Measurements from ENCODE around the gene SYT2. TPM values are rescaled to one million over a fixed set of nuclear protein-coding genes. Genes with fewer than 3 reads are reported as not detected.
A peak's percentile ranks its signal among the peaks of the same experiment; 100 is the strongest.

The SYT2 gene
- total and polyA plus RNA-seq, 2 experiments from 2014 or later = 0.03 to 0.68 TPM

DNA sequence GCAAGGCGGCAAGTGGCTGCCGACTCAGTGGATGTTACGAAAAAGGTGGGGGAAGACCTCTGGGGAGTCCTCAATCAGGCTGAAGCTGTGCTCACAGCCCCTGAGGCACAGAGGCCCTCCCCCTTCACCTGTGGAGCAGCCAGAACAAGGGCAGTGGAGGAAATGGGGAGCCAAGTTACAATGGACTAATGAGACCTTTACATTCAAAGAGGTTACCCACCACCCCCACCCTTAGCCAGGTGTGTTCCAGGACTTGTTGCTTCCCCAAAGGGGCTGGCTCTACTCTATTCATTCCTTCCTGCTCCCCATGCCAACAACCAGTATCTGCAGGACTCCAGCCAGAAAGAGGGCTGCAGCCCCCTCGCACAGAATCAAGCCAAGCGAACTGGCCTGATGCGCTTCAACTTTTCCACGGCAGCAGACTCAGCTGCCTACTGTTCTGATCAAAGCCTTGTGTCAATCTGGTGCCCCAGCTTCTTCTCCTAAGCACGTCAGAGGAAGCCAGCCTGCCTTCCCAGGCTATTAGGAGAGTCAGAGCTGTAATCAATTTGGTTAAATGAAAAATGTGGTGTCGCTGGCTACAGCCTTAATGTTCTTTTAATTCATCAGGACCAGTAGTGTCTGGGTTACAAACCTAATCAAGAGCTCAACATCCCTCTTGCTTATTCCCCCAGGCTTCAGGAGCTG lies 1.8 kb upstream of the SYT2 start:
- Histone ChIP-seq H3K4me3 (no peak overlapping the region), H3K27me3 (peaks cover 64% of the 10 kb centered on the region), H3K9me3 (ENCODE audit: low read depth) (no peaks in the 10 kb centered on the region), H3K4me1 (ENCODE audit: low read depth) (peaks cover 6% of the 10 kb centered on the region), H3K27ac (no peak overlapping the region), H3K36me3 (no peaks in the 10 kb centered on the region)
- no peak for DNase-seq (ENCODE audit: low read depth in 1 of 2, low spot score in 1 of 2)
- TF ChIP-seq, protein P1, sequence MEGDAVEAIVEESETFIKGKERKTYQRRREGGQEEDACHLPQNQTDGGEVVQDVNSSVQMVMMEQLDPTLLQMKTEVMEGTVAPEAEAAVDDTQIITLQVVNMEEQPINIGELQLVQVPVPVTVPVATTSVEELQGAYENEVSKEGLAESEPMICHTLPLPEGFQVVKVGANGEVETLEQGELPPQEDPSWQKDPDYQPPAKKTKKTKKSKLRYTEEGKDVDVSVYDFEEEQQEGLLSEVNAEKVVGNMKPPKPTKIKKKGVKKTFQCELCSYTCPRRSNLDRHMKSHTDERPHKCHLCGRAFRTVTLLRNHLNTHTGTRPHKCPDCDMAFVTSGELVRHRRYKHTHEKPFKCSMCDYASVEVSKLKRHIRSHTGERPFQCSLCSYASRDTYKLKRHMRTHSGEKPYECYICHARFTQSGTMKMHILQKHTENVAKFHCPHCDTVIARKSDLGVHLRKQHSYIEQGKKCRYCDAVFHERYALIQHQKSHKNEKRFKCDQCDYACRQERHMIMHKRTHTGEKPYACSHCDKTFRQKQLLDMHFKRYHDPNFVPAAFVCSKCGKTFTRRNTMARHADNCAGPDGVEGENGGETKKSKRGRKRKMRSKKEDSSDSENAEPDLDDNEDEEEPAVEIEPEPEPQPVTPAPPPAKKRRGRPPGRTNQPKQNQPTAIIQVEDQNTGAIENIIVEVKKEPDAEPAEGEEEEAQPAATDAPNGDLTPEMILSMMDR (IDR thresholded peaks at IDR 0.05; ENCODE audit: low read depth, low read length) = no peak

DNA sequence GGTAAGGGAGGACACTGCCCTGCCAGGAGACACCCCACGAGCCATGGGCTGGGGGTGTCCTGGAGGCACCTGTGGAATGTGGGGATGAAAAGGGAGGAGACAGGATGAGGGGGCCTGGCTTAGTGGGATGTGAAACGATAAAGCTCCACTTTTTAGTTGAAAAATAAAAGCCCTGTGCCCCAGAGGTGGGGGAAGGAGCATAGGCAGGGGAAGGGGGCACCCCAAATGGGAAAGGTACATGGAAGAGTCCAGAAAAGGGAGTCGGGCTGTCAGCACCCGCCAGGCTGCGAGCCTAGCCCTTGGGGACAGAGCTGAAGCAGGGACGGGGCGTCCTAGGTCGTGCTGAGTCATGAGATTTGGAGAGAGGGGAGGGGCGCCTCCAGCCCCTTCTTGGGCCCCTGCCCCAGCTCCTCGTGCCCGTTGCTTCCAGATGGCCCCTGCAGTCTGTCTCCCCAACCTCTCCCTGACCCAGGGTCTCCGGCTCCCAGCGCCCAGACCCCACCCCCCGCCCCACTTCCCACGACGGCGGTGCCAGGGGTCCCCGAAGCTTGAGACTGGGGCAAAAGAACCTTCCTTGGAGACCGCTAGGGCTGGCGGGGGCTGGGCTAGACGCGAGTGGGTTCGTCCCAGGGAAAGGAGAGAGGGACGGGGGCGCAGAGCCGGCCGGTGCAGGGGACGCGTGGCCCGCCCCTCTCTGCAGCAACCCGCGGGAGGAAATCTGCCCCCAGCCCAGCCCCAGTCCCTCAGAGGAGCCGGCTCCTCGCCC lies 795 bp downstream of the SYT2 start:
- H3K9me3 ChIP-seq (ENCODE audit: low read depth) = no peaks in the 10 kb centered on the region
- H3K4me1 ChIP-seq (ENCODE audit: low read depth) = peaks cover 6% of the 10 kb centered on the region
- H3K36me3 ChIP-seq = no peaks in the 10 kb centered on the region
- peaks cover 88% of the 10 kb centered on the region for H3K27me3 ChIP-seq
- TF ChIP-seq, protein P1 (IDR thresholded peaks at IDR 0.05; ENCODE audit: low read depth, low read length) = no peak
- H3K27ac ChIP-seq = no peak overlapping the region
- DNase-seq (ENCODE audit: low read depth in 1 of 2, low spot score in 1 of 2) = no peak
- peak overlapping the region; percentile 35 for H3K4me3 ChIP-seq

DNA sequence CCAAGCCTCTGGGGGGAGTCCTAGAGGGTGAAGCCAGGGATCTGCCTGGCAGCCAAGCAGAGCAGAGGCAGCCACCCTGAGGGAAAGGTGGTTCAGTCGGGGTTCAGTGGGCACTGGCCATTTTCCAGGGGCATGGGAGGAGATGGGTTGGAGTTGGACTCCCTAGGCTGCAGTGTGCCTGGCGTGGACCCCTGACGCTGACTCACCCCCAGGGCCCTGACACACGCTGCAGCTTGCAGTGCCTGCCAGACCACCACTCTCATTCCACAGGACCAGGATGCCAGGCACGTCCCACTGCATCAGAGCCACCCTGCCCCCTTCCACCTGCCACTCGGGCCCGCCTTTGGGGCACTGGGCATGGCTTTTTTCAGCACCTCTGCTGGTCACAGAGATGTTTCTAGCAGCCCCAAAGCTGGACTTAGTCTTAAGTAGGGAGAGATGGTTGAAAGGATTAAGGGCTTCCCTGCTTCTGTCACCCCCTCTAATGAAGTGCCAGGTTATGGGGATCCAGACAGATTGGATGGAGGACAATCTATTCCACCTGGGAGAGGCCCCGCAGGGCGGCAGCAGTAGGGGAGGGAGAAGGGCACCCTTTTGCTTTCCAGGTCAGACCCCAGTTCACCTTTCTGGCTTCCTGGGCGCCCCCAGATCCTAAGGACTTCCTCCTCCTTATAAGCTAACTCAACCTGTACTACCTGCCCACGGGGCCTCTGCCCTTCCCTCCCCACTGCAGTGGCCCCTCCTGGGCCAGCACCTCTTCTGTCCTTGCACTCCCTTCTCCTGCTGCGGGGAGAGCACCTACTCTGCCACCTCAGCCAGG lies 1.6 kb downstream of the SYT2 start:
- DNase-seq (ENCODE audit: low read depth in 1 of 2, low spot score in 1 of 2) = no peak
- no peaks in the 10 kb centered on the region for H3K36me3 ChIP-seq
- peaks cover 92% of the 10 kb centered on the region for H3K27me3 ChIP-seq
- H3K4me3 ChIP-seq = no peak overlapping the region
- H3K27ac ChIP-seq = no peak overlapping the region
- TF ChIP-seq, protein P1 (IDR thresholded peaks at IDR 0.05; ENCODE audit: low read depth, low read length) = no peak
- peaks cover 6% of the 10 kb centered on the region for H3K4me1 ChIP-seq (ENCODE audit: low read depth)
- H3K9me3 ChIP-seq (ENCODE audit: low read depth) = no peaks in the 10 kb centered on the region

DNA sequence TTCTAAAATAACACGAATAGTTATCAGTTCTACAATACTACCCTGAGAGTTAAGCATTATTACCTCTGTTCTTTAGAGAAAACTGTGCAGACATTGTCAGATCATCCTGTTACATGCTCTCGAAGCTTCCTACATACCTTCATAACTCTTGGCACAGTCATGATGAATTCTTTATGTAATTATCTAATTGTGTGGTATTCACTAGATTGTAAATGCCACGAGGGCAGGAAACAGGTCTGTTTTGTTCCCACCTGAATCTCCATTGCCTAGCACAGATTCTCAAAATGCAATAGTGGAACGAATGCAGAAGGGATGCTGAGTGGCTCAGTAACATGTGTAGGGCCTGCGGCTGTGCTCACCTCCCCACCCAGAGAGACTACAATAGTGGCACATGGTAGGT lies 3.4 kb downstream of the SYT2 start:
- Histone ChIP-seq H3K27ac (no peak overlapping the region), H3K36me3 (no peaks in the 10 kb centered on the region), H3K4me1 (ENCODE audit: low read depth) (peaks cover 6% of the 10 kb centered on the region), H3K4me3 (no peak overlapping the region), H3K27me3 (peaks cover 76% of the 10 kb centered on the region), H3K9me3 (ENCODE audit: low read depth) (no peaks in the 10 kb centered on the region)
- DNase-seq (ENCODE audit: low read depth in 1 of 2, low spot score in 1 of 2) = no peak
- TF ChIP-seq, protein P1 (IDR thresholded peaks at IDR 0.05; ENCODE audit: low read depth, low read length) = no peak

DNA sequence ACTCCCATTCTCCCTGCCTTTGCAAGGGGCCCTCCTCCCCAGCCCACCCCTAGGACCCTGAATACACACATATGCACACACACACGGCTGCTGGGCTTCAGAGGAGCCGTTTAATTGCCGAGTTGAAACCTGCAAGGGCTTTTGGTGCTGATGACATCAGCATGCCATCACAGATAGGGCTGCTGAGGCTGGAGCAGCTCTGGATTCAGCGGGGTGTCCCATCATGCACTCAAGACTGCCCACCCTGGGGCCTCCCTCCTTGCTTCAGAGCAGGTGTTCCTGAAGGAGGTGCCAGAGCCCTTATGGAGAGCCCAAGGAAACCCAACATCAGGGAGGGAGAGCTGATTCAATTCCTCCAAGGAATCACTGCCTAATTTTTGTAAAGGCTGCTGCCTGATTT lies 5.7 kb downstream of the SYT2 start:
- H3K27me3 ChIP-seq = peaks cover 53% of the 10 kb centered on the region
- no peak overlapping the region for H3K27ac ChIP-seq

More for the DNA sequence above, 5.7 kb downstream of the SYT2 start:
- TF ChIP-seq, protein P1 (IDR thresholded peaks at IDR 0.05; ENCODE audit: low read depth, low read length) = no peak
- H3K4me3 ChIP-seq = no peak overlapping the region
- H3K36me3 ChIP-seq = no peaks in the 10 kb centered on the region
- H3K9me3 ChIP-seq (ENCODE audit: low read depth) = no peaks in the 10 kb centered on the region
- no peak for DNase-seq (ENCODE audit: low read depth in 1 of 2, low spot score in 1 of 2)
- H3K4me1 ChIP-seq (ENCODE audit: low read depth) = peaks cover under 1% of the 10 kb centered on the region
